ENCODE measurements around the gene CRABP1.
"Not testable (repeated sequence)": the region's sequence is repeated elsewhere in the genome, so short reads cannot be mapped to it uniquely, and the experiment has no call there.

CRABP1 gene

DNA sequence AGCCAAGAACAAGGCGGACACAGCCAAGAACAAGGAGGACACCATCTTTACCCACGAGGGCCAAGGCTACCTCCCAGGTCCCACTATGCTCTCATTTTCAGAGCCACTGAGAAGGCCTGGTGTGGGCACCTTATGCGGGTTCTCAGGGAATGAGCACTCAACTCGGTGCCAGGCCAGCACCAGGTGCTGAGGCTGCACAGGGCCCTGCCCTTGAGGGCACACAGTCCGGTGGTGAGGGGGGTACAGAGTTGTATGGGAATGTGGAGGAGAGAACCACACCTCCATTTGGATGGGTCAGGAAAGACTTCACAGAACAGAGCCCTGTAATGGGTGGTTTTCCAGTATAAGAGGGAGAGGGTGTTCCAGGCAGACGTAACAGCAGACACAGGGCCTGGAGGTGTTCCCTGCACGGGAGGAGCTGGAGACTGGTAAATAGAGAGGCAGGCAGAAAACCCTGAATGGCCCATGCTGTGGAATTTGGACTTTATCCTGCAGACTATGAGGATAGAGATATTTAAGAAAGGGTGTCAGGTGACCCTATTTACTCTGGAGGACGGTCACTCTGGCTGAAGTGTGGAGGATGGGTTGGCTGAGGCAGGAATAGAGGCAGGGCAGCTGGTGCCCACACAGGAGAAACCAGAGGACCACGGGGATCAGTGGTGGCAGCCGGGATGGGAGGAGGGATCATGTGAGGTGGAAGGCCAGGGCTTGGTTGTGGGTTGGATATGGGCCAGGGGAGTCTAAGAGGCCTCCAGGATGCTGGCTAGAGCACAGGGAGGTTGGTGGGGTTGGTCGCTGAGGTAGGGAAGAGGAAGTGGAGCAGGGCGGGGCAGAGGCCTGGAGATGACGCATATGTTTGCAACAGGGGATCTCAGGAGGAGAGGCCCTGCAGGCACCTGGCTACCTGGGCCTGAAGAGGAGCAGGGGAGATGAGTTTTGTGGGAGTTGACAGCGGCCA lies 34.6 kb downstream of the CRABP1 start:
- DNase-seq (ENCODE audit: low spot score): no peak

DNA sequence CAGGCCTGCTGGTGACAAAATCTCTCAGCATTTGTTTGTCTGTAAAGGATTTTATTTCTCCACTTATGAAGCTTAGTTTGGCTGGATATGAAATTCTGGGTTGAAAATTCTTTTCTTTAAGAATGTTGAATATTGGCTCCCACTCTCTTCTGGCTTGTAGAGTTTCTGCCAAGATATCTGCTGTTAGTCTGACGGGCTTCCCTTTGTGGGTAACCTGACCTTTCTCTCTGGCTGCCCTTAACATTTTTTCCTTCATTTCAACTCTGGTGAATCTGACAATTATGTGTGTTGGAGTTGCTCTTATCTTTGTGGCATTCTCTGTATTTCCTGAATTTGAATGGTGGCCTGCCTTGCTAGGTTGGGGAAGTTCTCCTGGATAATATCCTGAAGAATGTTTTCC lies 40.0 kb downstream of the CRABP1 start:
- not testable (repeated sequence) for DNase-seq (ENCODE audit: low spot score)

DNA sequence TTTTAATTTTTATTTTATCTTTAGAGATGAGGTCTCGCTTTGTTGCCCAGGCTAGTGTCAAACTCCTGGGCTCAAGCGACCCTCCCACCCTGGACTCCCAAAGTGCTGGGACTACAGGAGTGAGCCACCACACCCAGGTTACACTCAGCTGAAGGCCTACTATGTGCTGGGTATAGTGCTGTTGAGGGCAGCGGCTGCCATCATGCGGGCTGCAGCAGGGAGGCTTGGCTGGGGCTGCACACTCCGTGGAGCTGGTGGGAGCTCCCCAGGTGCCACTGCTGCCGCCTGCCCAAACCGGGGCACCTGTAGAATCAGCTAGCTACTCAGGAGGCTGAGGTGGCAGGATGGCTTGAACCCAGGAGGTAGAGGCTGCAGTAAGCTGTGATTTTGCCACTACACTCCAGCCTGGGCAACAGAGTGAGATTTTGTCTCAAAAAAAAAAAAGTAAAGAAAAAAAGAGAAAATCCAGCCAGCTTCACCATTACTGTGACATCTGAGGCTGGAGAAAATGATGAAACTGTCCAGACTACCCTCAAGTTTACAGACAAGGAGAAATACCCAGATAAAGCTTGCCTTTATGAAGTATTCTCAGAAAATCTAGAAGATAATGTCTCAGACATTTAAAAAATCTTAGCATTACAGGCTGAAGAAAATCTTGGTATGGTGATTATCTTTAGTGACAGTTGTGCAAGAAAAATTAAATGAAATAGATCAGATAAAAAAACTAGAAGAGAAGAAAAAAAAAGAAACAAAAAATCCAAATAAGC lies 42.1 kb downstream of the CRABP1 start:
- no peak for DNase-seq (ENCODE audit: low spot score)

DNA sequence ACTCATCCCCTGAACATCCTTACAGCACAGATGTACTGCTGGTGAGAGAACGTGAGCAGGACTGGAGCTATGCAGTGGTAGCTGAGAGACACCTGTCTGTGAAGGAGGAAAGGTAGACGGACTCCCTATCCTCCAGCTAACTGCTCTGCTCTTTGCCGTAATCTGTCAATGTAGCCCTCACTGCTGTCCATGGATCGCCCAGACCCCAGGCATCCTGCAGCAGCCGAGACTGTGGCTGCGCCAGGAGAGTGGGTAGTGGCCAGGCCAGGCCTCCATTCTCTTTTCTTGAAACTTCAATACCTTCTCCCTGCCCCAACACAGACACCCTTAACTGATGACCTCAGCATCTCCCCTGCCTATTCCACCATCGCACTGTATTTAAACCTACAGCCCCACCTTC lies 44.5 kb downstream of the CRABP1 start:
- DNase-seq (ENCODE audit: low spot score): no peak

DNA sequence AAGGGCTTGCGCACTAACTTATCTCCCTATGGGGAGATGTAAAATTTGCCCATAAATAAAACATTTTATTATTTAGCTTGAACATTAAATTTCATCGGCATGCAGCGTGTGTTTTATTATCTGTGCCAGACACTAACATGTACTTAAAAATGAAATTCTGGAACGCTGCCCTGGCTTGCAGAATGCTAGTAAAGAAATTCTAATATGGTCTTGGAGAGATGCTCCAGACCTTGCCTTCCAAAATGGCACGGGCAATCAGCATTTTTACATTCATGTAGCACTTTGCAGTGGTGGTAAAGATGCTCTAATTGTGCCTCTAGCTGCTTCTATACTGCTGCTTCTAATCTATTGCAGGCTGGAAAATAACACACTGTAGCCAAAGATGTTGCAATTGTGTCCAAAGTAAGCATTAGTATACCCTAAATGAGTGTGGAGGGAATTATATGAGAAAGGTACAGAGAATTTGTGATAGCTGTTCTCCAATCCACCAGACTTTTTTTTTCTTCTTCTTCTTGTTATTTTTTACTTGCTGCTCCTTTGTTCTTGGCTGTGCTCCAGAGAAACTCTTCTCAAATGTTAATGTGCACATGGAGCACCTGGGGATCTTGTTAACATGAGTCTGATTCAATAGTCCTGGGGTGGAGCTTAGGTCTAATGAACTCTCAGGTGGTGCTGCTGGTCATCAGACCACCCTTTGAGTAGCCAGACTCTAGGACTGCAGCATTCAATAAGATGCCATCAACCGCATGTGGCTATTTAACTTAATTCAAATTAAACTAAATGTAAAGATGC lies 47.3 kb downstream of the CRABP1 start:
- DNase-seq (ENCODE audit: low spot score): no peak

DNA sequence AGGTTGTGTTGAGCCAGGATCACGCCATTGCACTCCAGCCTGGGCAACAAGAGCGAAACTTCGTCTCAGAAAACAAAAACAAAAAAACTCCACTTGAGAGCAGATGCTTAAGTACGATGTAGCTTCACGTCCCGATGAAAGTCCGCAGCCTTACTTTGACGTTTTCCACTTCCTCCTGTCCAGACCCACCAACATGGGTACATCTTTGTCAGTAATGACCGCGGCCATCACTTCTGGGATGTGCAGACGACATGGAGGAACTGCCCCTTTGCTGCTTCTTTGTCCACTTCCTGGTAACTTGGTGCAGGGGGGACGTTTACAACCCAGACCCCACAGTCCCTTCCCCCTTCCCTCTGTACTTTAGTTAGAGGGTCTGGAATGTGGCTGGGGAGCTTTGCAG lies 48.7 kb downstream of the CRABP1 start:
- no peak for DNase-seq (ENCODE audit: low spot score)

DNA sequence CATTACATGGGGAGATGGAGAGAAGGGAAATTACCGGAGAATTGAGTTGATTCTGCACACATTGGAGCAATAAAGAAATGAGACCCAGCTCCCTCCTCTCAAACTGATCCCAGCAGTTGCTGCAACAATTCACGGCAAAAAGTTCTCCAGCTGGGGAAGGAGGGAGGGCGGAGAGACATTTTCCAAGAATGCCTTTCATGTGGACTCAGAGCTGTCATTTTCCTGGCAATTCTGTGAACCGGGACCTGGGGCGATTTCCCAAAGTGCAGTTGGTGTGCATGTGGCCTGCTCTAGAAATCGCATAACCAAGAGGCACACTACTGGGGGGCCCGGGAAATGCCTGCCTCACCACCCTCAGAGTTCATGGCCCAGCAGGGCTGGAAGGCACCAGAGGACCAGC lies 49.2 kb downstream of the CRABP1 start:
- no peak for DNase-seq (ENCODE audit: low spot score)

DNA sequence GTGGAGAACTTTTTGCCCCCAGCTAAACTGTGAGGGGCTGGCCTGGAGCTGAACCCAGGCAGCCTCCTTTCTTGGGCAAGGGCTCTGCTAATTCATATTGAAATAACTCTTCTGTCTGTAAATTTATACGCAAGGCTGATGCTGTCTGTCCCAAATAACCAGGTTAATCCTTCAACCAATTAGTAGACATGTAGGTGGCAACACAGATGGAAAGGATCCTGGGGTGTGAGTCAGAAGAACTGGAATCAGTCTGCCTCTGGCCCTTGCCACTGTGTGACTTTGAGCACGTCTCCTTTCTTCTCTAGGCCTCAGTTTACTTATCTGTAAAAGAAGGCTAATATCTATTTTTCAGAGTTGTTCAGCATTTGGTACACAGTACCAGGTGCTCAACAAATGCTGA lies 49.6 kb downstream of the CRABP1 start:
- no peak for DNase-seq (ENCODE audit: low spot score)

DNA sequence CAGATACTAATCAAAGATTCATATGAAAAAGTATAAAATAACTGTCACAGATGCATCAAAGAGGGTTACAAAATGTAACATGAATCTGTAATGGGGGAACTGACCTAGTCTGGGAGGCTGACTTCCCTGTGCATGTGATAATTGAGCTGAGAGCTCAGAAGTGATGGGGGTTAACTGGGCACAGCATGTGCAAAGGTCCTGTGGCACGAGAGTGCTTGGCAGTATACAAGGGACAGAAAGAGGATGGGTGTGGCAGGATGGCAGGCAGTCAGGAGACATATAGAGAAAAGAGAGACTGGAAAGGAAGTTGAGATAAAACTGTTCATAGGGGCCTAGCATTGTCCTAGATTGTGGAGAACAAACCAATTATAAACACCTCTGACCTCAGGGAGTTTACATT lies 50.1 kb downstream of the CRABP1 start:
- no peak for DNase-seq (ENCODE audit: low spot score)

DNA sequence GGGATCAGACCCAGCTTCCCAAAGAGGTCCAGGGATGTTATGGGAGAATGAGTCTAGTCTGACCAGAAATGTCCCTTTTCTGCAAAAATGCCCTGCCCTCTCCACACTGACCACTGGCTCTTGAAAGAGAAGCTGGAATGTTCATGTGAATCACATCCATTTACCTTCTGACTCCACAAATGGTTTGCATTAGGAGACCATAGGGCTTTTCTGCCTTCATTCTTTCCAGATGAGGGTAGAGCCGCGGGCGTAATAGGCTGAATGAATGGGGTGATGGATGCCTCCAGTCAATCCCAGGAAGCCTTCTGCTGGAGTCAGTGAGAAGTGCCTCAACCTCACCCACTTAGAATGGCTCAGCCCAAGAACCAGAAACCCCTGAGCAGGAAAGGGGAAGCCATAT lies 50.7 kb downstream of the CRABP1 start:
- no peak for DNase-seq (ENCODE audit: low spot score)

DNA sequence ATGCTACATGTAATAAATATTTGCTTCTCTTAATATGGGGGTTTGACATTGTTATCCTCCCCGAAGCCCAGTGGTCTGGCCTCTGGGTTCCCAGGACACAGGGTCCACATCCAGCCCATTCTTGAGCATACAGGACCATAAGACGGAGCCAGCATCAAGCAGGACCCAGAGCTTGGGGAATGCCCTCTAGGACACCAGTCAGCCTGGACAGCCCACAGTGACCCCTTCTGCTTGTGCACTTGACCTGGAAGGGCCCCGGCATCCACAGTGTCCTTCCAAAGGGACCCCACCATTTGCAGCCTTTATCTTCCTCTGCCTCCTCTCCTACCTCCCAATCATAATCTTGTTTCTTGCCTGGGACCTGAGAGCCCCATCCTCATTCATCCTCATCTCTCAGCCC lies 51.6 kb downstream of the CRABP1 start:
- no peak for DNase-seq (ENCODE audit: low spot score)

DNA sequence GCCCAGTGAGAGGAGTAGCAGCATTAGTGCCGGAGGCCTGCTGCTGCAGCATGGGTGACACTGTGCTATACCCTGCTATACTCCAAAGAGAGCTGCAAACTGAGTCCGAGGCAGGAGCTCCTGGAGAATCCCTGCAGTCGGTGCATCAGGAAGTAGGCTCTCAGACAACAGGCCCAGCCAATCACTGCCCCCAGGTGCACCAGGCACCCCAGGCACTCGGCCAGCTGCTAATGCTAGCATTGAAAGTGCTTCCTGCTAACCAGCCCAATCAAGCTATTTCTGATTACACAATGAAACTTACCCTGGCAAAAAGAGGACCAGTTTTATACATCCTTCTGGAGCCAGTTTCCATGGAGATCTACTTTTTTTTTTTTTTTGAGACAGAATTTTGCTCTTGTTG lies 52.3 kb downstream of the CRABP1 start:
- DNase-seq (ENCODE audit: low spot score): no peak

DNA sequence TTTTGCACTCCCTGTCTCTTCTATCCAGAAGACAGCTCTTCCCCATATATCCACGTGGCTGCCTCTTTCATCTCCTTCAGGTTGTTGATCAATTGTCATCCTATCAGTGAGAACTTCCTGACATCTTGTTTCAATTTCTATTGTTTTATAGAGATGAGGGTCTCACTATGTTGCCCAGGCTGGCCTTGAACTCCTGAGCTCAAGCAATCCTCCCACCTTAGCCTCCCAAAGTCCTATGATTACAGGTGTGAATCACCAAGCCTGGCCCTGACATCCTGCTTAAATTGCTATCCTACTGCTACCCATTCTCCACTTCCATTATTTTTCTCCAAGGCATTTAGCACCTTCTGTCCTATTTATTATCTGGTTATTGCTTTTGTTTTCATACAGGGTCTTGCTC lies 53.0 kb downstream of the CRABP1 start:
- no peak for DNase-seq (ENCODE audit: low spot score)

DNA sequence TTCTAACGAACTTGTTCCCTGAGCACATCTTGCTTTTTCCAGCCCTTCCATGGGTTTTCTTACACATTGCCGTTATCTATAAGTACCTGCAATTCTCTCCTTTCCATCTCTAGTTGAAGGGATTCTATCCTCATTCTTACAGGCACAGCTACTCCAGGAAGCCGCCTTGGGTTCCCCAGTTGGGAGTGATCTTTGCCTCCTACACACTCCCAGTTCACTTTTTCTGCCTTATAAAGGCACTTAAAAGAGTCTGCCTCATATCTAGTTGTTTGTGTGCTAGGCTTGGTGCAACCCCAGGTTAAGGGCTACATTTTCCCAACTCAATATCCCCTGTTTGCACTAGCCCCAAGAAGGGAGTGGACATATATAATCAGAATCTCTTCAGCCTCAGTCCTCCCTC lies 53.9 kb downstream of the CRABP1 start:
- DNase-seq (ENCODE audit: low spot score): no peak

DNA sequence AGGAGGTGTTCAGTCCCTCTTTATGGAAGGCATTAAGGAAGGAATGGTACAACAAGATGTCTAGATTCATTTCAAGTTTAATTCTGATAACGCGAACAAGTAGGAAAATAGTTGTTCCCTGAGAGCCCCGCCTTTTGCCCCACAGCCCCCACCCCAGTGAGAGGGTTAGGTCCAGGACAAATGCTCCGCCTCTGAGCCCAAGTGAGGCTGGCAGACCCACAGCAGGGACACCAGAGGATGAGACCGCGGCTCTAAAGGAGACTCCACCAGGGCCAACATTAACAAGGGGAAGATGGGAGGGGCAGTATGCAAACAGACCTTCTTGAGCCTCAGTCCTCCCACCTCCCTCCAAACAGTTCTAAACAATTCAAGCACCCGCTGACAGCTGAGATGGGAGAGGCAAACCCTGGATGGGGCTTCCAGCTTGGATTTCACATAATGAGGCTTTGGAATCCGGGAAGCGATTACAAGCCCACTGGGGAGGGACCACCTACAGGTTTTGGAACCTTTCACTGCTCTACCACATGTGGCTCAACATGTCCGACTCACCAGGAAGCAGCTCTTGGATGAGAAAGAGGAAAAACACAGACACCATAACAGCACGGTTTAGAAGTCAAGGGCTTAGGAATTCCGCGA lies 54.9 kb downstream of the CRABP1 start:
- no peak for DNase-seq (ENCODE audit: low spot score)

DNA sequence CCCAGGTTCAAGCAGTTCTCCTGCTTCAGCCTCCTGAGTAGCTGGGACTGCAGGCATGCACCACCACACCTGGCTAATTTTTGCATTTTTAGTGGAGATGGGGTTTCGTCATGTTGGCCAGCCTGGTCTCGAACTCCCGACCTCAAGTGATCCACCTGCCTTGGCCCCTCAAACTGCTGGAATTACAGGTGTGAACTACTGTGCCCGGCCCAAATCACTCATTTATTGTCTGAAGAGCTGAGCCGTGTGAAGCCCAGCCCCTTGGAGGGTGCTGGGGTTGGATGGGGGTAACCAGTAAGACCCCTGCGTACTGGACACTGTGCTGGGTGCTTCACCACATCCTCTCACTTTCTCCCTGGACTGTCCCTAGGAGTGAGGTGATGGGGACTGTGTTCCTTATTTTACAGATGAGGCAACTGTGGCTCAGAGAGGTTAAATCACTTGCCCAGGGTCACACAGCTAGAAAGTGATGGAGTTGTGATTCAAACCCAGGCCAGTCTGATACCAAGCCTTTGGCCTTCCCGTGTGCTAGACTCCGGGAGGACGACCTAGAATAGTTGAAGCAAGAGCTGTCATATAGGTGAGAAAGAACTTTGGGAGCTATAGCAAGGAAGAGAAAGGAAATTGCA lies 56.1 kb downstream of the CRABP1 start:
- no peak for DNase-seq (ENCODE audit: low spot score)

DNA sequence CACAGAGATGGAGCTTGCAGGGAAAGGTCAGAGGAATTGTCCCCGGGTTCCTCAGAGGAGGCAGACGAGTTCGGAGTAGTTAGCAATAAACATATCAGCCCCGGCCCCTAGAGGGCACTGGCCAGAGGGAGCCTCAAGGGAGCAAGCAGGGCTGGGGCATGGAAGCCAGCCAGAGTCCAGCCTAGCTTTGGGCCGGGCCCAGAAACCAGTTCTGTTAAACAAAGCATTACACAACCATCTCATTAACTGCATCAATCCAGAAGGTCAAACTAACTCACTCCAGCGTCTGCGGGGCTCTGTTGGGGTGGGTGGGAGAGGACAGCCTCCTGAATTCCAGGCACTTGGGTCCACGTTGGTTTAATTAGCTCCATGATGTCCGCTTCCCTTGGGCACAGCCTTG lies 56.8 kb downstream of the CRABP1 start:
- DNase-seq (ENCODE audit: low spot score): no peak

DNA sequence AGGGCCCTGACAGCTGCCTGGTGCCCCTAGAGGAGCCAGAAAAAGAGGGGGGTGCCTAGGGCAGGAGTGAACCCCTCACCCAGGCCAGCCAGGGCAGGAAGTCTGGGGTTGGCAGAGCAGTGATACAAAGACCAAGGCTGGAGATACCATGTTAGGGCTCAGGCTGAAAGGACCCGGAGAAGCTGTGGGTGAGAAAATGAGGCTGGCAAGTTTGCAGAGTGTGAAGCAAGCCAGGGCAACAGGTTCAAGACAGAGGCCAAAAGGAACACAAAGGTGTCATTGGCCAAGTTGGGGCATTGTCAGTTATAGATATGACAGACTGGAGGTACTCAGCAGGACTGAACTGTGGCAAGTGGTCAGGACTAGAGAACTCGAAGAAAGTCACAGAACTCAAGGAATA lies 57.2 kb downstream of the CRABP1 start:
- DNase-seq (ENCODE audit: low spot score): no peak
